HEK293T (cell line): ENCODE measurements around the gene ULBP1.
"Not testable (repeated sequence)": the region's sequence is repeated elsewhere in the genome, so short reads cannot be mapped to it uniquely, and the experiment has no call there.

Experiments used
- CTCF ChIA-PET: fragments of 350-600 bp; formaldehyde crosslinking; extraction: SDS; loops from one replicate; lab custom pipeline; 2021; ENCODE audit warnings: antibody characterized with exemption, inconsistent platforms; lab: Yijun Ruan, JAX
- POLR2A ChIA-PET: fragments of 350-600 bp; formaldehyde crosslinking; extraction: SDS; loops from one replicate; lab custom pipeline; 2020; ENCODE audit warnings: antibody characterized with exemption, inconsistent platforms; lab: Yijun Ruan, JAX
- DNase-seq: peaks from one replicate; pipeline ENCODE4 v3.0.0; 2012; ENCODE audit warnings: mixed read lengths; ENCODE audit errors: extremely low spot score
- ARNT ChIP-seq: fragments of 450-650 bp; IDR thresholded peaks from 2 replicates; pipeline ENCODE4 v1.6.1; 2017; ENCODE audit warnings: mild to moderate bottlenecking
- BHLHE40 ChIP-seq: fragments of 450-650 bp; IDR thresholded peaks from 2 replicates; pipeline ENCODE4 v1.6.1; 2016; ENCODE audit warnings: mild to moderate bottlenecking, moderate library complexity, borderline replicate concordance
- CTBP1 ChIP-seq: fragments of 450-650 bp; IDR thresholded peaks from 2 replicates; pipeline ENCODE4 v1.6.1; 2016; ENCODE audit warnings: borderline replicate concordance
- ELF4 ChIP-seq: fragments of 450-650 bp; IDR thresholded peaks from 2 replicates; pipeline ENCODE4 v1.6.1; 2017; ENCODE audit warnings: antibody characterized with exemption
- FOXA1 ChIP-seq: fragments of 450-650 bp; IDR thresholded peaks from 2 replicates; pipeline ENCODE4 v1.6.1; 2016; ENCODE audit warnings: mild to moderate bottlenecking
- FOXK2 ChIP-seq: fragments of 450-650 bp; IDR thresholded peaks from 2 replicates; pipeline ENCODE4 v1.6.1; 2016; ENCODE audit warnings: mild to moderate bottlenecking
- FOXM1 ChIP-seq: fragments of 450-650 bp; IDR thresholded peaks from 2 replicates; pipeline ENCODE4 v1.6.1; 2017; ENCODE audit warnings: mild to moderate bottlenecking, borderline replicate concordance
- HDGF ChIP-seq: fragments of 450-650 bp; IDR thresholded peaks from 2 replicates; pipeline ENCODE4 v1.6.1; 2017; ENCODE audit warnings: antibody characterized with exemption, borderline replicate concordance
- L3MBTL2 ChIP-seq: fragments of 450-650 bp; conservative IDR thresholded peaks from 2 replicates; pipeline ENCODE4 v1.6.1; 2016; ENCODE audit warnings: mild to moderate bottlenecking
- LEF1 ChIP-seq: fragments of 450-650 bp; IDR thresholded peaks from 2 replicates; pipeline ENCODE4 v1.6.1; 2017; ENCODE audit warnings: mild to moderate bottlenecking, borderline replicate concordance
- NFRKB ChIP-seq: fragments of 450-650 bp; IDR thresholded peaks from 2 replicates; pipeline ENCODE4 v1.6.1; 2016; ENCODE audit warnings: mild to moderate bottlenecking, moderate library complexity
- PKNOX1 ChIP-seq: fragments of 450-650 bp; IDR thresholded peaks from 2 replicates; pipeline ENCODE4 v1.6.1; 2016
- SP1 ChIP-seq: fragments of 450-650 bp; IDR thresholded peaks from 2 replicates; pipeline ENCODE4 v1.6.1; 2017
- SUZ12 ChIP-seq: fragments of 450-650 bp; IDR thresholded peaks from 2 replicates; pipeline ENCODE4 v1.6.1; 2016; ENCODE audit warnings: mild to moderate bottlenecking
- TARDBP ChIP-seq: fragments of 450-650 bp; IDR thresholded peaks from 2 replicates; pipeline ENCODE4 v1.6.1; 2016
- ZNF384 ChIP-seq: fragments of 450-650 bp; IDR thresholded peaks from 2 replicates; pipeline ENCODE4 v1.6.1; 2016

ULBP1 gene

GRCh38 chr6:149940672-149940982, 23.1 kb upstream of the ULBP1 start:
- CTCF ChIA-PET = interaction anchor here (0.8 to 1.0 kb wide), 3 partner anchors 21 to 130 kb away, joined by 3 to 4 read pairs (median 3); no protein-coding TSS in a partner anchor
- POLR2A ChIA-PET = interaction anchor here (0.6 to 1.0 kb wide), 2 partner anchors 19 to 193 kb away, joined by 3 read pairs; no protein-coding TSS in a partner anchor
- no peak for DNase-seq
- TF ChIP-seq HDGF (no peak), FOXA1 (no peak), FOXK2 (no peak), ZNF384 (no peak), ELF4 (no peak), CTBP1 (no peak), ARNT (no peak), PKNOX1 (no peak), L3MBTL2 (no peak), NFRKB (no peak), SUZ12 (no peak), SP1 (no peak), FOXM1 (no peak), TARDBP (no peak), BHLHE40 (no peak), LEF1 (no peak)

- peak; percentile 94 for DNase-seq
- CTCF ChIA-PET = interaction anchor here (1.0 kb wide), 1 partner anchor 129 kb away, joined by 3 read pairs; no protein-coding TSS in a partner anchor
- peak; percentile 88 for TF ChIP-seq PKNOX1
- no peak for TF ChIP-seq FOXA1
- TF ChIP-seq L3MBTL2 = peak; percentile 93
- POLR2A ChIA-PET = no interaction called here
Measured at GRCh38 chr6:149941583-149942460, 21.9 kb upstream of the ULBP1 start, which contains the start of gene ULBP2. Gene ULBP2 (plus strand): TSS chr6:149942014. CDS start chr6:149942073, 59 bp downstream.

GRCh38 chr6:149942461-149942829, 21.3 kb upstream of the ULBP1 start:
- ChIA-PET POLR2A (no interaction called here), CTCF (no interaction called here)
- peak; percentile 28 for DNase-seq
- TF ChIP-seq FOXK2 = no peak
- no peak for TF ChIP-seq ELF4
- no peak for TF ChIP-seq ARNT
- TF ChIP-seq SUZ12 = no peak
- TF ChIP-seq TARDBP = no peak

- DNase-seq, POLR2A ChIA-PET, CTCF ChIA-PET: not testable (repeated sequence)
Measured at GRCh38 chr6:149943321-149943720, 20.4 kb upstream of the ULBP1 start.

GRCh38 chr6:149945276-149945675, 18.5 kb upstream of the ULBP1 start:
- CTCF ChIA-PET, POLR2A ChIA-PET, DNase-seq: not testable (repeated sequence)

GRCh38 chr6:149946631-149947030, 17.1 kb upstream of the ULBP1 start:
- POLR2A ChIA-PET, DNase-seq, CTCF ChIA-PET: not testable (repeated sequence)

GRCh38 chr6:149947533-149947932, 16.2 kb upstream of the ULBP1 start:
- CTCF ChIA-PET, POLR2A ChIA-PET, DNase-seq: not testable (repeated sequence)

- no peak for DNase-seq
- ChIA-PET POLR2A (no interaction called here), CTCF (no interaction called here)
- TF ChIP-seq ZNF384 = no peak
- TF ChIP-seq ELF4 = no peak
- TF ChIP-seq NFRKB = no peak
Measured at GRCh38 chr6:149948011-149948410, 15.7 kb upstream of the ULBP1 start.

- no peak for DNase-seq
- no peak for TF ChIP-seq CTBP1
- no peak for TF ChIP-seq FOXK2
- no peak for TF ChIP-seq TARDBP
- no peak for TF ChIP-seq LEF1
- no peak for TF ChIP-seq SUZ12
- no peak for TF ChIP-seq HDGF
- no peak for TF ChIP-seq ZNF384
- no peak for TF ChIP-seq PKNOX1
- TF ChIP-seq NFRKB = no peak
- TF ChIP-seq BHLHE40 = no peak
- TF ChIP-seq FOXM1 = no peak
- TF ChIP-seq ARNT = no peak
- ChIA-PET POLR2A (no interaction called here), CTCF (no interaction called here)
Measured at GRCh38 chr6:149948616-149949015, 15.1 kb upstream of the ULBP1 start.
